ENCODE results near the gene OLFML3.

OLFML3 gene

GRCh38 chr1:113949007-113949406 lies 30.3 kb upstream of the OLFML3 start:
- DNase-seq (ENCODE audit: low spot score), result no peak

- DNase-seq (ENCODE audit: low spot score), result no peak
These were observed 28.4 kb upstream of the OLFML3 start for GRCh38 chr1:113950908-113951307.

- no peak for DNase-seq (ENCODE audit: low spot score)
These were observed 27.6 kb upstream of the OLFML3 start for GRCh38 chr1:113951719-113952118.

- no peak for DNase-seq (ENCODE audit: low spot score)
These were observed 21.3 kb upstream of the OLFML3 start for GRCh38 chr1:113957984-113958383.

- no peak for DNase-seq (ENCODE audit: low spot score)
These were observed 20.6 kb upstream of the OLFML3 start for GRCh38 chr1:113958691-113959090.

GRCh38 chr1:113963281-113963906 lies 15.9 kb upstream of the OLFML3 start:
- DNase-seq (ENCODE audit: low spot score), result no peak

- no peak for DNase-seq (ENCODE audit: low spot score)
These were observed 13.4 kb upstream of the OLFML3 start for GRCh38 chr1:113965703-113966412.

GRCh38 chr1:113972954-113973353 lies 6.3 kb upstream of the OLFML3 start:
- DNase-seq (ENCODE audit: low spot score), result no peak

GRCh38 chr1:113975211-113975895 lies 3.9 kb upstream of the OLFML3 start:
- DNase-seq (ENCODE audit: low spot score), result no peak

- no peak for DNase-seq (ENCODE audit: low spot score)
These were observed 2.5 kb upstream of the OLFML3 start for GRCh38 chr1:113976609-113977278.

GRCh38 chr1:113977906-113978305 lies 1.4 kb upstream of the OLFML3 start:
- no peak for DNase-seq (ENCODE audit: low spot score)

GRCh38 chr1:113980110-113980509 lies 836 bp downstream of the OLFML3 start:
- DNase-seq (ENCODE audit: low spot score), result no peak

GRCh38 chr1:113981962-113982931 lies 3.0 kb downstream of the OLFML3 start:
- no peak for DNase-seq (ENCODE audit: low spot score)

GRCh38 chr1:113982949-113983348 lies 3.7 kb downstream of the OLFML3 start:
- no peak for DNase-seq (ENCODE audit: low spot score)

GRCh38 chr1:113983391-113983790 lies 4.1 kb downstream of the OLFML3 start:
- DNase-seq (ENCODE audit: low spot score), result no peak

- DNase-seq (ENCODE audit: low spot score), result no peak
These were observed 4.6 kb downstream of the OLFML3 start for GRCh38 chr1:113983826-113984225.

- DNase-seq (ENCODE audit: low spot score), result no peak
These were observed 5.4 kb downstream of the OLFML3 start for GRCh38 chr1:113984710-113985109.

- DNase-seq (ENCODE audit: low spot score), result no peak
These were observed 7.5 kb downstream of the OLFML3 start for GRCh38 chr1:113986802-113987201.

- no peak for DNase-seq (ENCODE audit: low spot score)
These were observed 8.0 kb downstream of the OLFML3 start for GRCh38 chr1:113987259-113987658.

GRCh38 chr1:113990530-113990929 lies 11.3 kb downstream of the OLFML3 start:
- DNase-seq (ENCODE audit: low spot score), result no peak

- no peak for DNase-seq (ENCODE audit: low spot score)
These were observed 11.7 kb downstream of the OLFML3 start for GRCh38 chr1:113990961-113991360.

All from COLO829 (cell line).